ENCODE data around the gene CFAP20.

DNA sequence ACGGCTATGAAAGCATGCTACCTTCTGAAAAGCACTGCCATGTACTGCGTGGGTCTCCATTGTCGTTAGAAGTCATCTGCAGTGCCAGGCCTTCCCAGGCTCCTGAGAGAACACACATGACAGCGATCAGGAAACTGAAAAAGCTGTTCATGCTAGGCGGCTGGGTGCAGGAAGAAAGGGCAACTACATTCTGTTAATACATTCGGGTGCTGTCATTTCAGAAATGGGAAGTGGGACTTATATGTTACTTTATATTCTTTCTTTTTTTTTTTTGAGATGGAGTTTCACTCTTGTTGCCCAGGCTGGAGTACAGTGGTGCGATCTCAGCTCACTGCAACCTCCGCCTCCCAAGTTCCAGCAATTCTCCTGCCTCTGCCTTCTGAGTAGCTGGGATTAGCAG, 19.9 kb downstream of the CFAP20 start:
- TF ChIP-seq POLR2A (IDR thresholded peaks at IDR 0.05) (no peak), CTCF (IDR thresholded peaks at IDR 0.05) (no peak)
